ENCODE data around the gene CAD.

GRCh38 chr2:27245116-27245515 is 27.9 kb downstream of the CAD start:
- TF ChIP-seq POLR2A (IDR thresholded peaks at IDR 0.05): no peak
- no peak for TF ChIP-seq CTCF (IDR thresholded peaks at IDR 0.05)

Measured in Peyer's patch (tissue), 4 donors.